OCI-LY7 (cell line): Measurements from ENCODE around the gene MCM9. TPM values are rescaled to one million over a fixed set of nuclear protein-coding genes. Genes with fewer than 3 reads are reported as not detected.
A peak's percentile ranks its signal among the peaks of the same experiment; 100 is the strongest.

Source experiments
- BruUV-seq: library from RNA; stranded (reverse); fragments of 400-500 nt; replicated peaks from 2 replicates; lab custom pipeline; 2021; lab: Mats Ljungman, UMichigan
- CTCF ChIA-PET: fragments of 300-600 bp; sonication (Branson Sonifier 250); formaldehyde crosslinking; loops from one replicate; lab custom pipeline; 2022; ENCODE audit warnings: antibody characterized with exemption; ENCODE audit not compliant: unreplicated experiment; lab: Charles Lee
- POLR2A ChIA-PET: fragments of 300-600 bp; sonication (Branson Sonifier 250); formaldehyde crosslinking; loops from one replicate; lab custom pipeline; 2022; ENCODE audit warnings: antibody characterized with exemption; lab: Charles Lee
- DNase-seq: peaks from one replicate; pipeline ENCODE4 v3.0.0-alpha.2; 2015; ENCODE audit warnings: low spot score
- H2AFZ ChIP-seq: fragments of 200-600 bp; sonication (generic), shearing (Covaris generic); 2 replicates; pipeline ENCODE4 v1.6.1; 2014; ENCODE audit warnings: mild to moderate bottlenecking, antibody characterized with exemption, low read length, moderate library complexity
- H3K27ac ChIP-seq: fragments of 200-600 bp; sonication (generic); 2 replicates; pipeline ENCODE4 v1.5.1; 2014; ENCODE audit warnings: mixed run types, low read depth, mild to moderate bottlenecking, moderate library complexity, low read length, inconsistent platforms; ENCODE audit not compliant: poor library complexity, severe bottlenecking
- H3K36me3 ChIP-seq: fragments of 200-600 bp; sonication (generic); 2 replicates; pipeline ENCODE4 v1.6.1; 2014; ENCODE audit warnings: mild to moderate bottlenecking, antibody characterized with exemption, low read length, moderate library complexity, mixed read lengths; ENCODE audit not compliant: insufficient read depth
- H3K4me1 ChIP-seq: fragments of 200-600 bp; sonication (generic); 2 replicates; pipeline ENCODE4 v1.5.1; 2014; ENCODE audit warnings: mild to moderate bottlenecking, low read length; ENCODE audit not compliant: insufficient read depth, poor library complexity, severe bottlenecking
- H3K4me2 ChIP-seq: fragments of 200-600 bp; sonication (generic); 2 replicates; pipeline ENCODE4 v1.6.1; 2014; ENCODE audit warnings: mild to moderate bottlenecking, low read length
- H3K4me3 ChIP-seq: fragments of 200-600 bp; sonication (generic); 2 replicates; pipeline ENCODE4 v1.5.1; 2014; ENCODE audit warnings: mild to moderate bottlenecking, low read depth, low read length; ENCODE audit not compliant: poor library complexity, severe bottlenecking
- H3K79me2 ChIP-seq: fragments of 200-600 bp; sonication (generic); 2 replicates; pipeline ENCODE4 v1.6.1; 2016; ENCODE audit warnings: low read depth, mild to moderate bottlenecking, low read length, moderate library complexity, mixed read lengths; ENCODE audit not compliant: insufficient read depth
- H3K9me2 ChIP-seq: fragments of 200-600 bp; sonication (generic); 2 replicates; pipeline ENCODE4 v1.6.1; 2016; ENCODE audit warnings: mild to moderate bottlenecking, low read length, mixed read lengths; ENCODE audit not compliant: insufficient read depth
- H3K9me3 ChIP-seq: fragments of 200-600 bp; sonication (generic); 2 replicates; pipeline ENCODE4 v1.6.1; 2014; ENCODE audit warnings: mild to moderate bottlenecking, mixed run types, low read length, mixed read lengths
- H4K20me1 ChIP-seq: fragments of 200-600 bp; sonication (generic); 2 replicates; pipeline ENCODE4 v1.6.1; 2014; ENCODE audit warnings: mild to moderate bottlenecking, antibody characterized with exemption, low read length, moderate library complexity, mixed read lengths; ENCODE audit not compliant: insufficient read depth
- EZH2phosphoT487 ChIP-seq: fragments of 200-600 bp; sonication (generic); IDR thresholded peaks from 2 replicates; pipeline ENCODE4 v1.6.1; 2018; ENCODE audit warnings: low read depth, borderline replicate concordance, mild to moderate bottlenecking, mixed run types, antibody characterized with exemption, low read length, moderate library complexity, mixed read lengths
- intact Hi-C: fragments of 100-400 bp; cut with micrococcal nuclease; formaldehyde crosslinking; loops from one replicate; pipeline ENCODE4 v1.10.0; 2022; ENCODE audit not compliant: unreplicated experiment
- total RNA-seq, 2 experiments: library from RNA; depleted of rRNA in 1 of 2; stranded (reverse); fragments of >200 nt in 1 of 2; shearing (Covaris generic) in 1 of 2; gene quantifications; 2 replicates each; pipeline ENCODE4 v1.2.3, GENCODE V29; 2014 to 2022
- TF ChIP-seq, protein P1 (sequence below): fragments of 200-600 bp; sonication (generic); conservative IDR thresholded peaks from 2 replicates; pipeline ENCODE4 v1.5.1; 2014; ENCODE audit warnings: mild to moderate bottlenecking, antibody characterized with exemption, low read length, moderate library complexity, mixed read lengths

Gene MCM9
- total RNA-seq, 2 experiments from 2014 or later: 17.4 to 18.8 TPM

DNA sequence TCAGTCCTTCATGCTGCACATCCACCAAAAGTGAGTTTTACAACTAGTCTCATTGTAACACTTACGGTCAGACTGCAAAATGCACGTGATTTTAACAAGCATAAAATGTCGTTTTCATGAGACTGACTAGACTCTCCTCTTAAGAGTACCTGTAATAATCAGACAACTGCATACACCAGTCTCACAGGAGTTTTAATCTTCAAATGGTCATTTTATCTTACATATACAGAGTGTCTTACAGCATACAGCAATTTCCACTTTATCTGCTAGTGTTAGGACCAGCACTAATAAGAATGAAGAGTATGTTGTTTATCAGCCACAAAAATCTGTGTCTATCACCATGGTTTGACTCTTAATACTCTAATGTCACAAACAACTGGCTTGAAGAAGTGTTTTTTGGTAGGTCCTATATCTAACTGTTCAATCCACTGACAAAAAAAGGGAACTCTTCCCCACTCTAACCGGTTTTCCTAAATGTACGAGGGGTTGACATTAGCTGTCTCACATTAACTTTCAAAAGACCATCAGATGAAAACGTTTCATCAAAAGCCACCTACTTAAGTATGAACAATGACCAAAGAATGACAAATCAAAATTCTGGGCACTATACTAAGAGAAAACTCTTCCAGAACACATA is 42.5 kb downstream of the MCM9 start:
- BruUV-seq: no TSS peak
- H2AFZ ChIP-seq: peak overlapping the region; percentile 71; the same call in 1 of the 2 replicates
- H3K36me3 ChIP-seq: peaks cover 17% of the 10 kb centered on the region
- no peaks in the 10 kb centered on the region for H3K9me2 ChIP-seq
- H4K20me1 ChIP-seq: no peaks in the 10 kb centered on the region
- DNase-seq: peak; percentile 45
- intact Hi-C loops: loop anchor here (2.0 to 10.0 kb wide), 3 partner anchors 85 to 552 kb away; partner anchors contain the start of gene MAN1A1
- POLR2A ChIA-PET: interaction anchor here (0.6 to 9.3 kb wide), 5 partner anchors 10 to 208 kb away, joined by 3 to 88 read pairs (median 3); partner anchors contain the start of gene MCM9
- H3K4me2 ChIP-seq: peak overlapping the region; percentile 99
- CTCF ChIA-PET: interaction anchor here (1.0 kb wide), 1 partner anchor 11 kb away, joined by 4 read pairs; no protein-coding TSS in a partner anchor
- H3K27ac ChIP-seq: peak overlapping the region; percentile 89
- peaks cover 62% of the 10 kb centered on the region for H3K79me2 ChIP-seq
- TF ChIP-seq EZH2phosphoT487: no peak
- TF ChIP-seq, protein P1, sequence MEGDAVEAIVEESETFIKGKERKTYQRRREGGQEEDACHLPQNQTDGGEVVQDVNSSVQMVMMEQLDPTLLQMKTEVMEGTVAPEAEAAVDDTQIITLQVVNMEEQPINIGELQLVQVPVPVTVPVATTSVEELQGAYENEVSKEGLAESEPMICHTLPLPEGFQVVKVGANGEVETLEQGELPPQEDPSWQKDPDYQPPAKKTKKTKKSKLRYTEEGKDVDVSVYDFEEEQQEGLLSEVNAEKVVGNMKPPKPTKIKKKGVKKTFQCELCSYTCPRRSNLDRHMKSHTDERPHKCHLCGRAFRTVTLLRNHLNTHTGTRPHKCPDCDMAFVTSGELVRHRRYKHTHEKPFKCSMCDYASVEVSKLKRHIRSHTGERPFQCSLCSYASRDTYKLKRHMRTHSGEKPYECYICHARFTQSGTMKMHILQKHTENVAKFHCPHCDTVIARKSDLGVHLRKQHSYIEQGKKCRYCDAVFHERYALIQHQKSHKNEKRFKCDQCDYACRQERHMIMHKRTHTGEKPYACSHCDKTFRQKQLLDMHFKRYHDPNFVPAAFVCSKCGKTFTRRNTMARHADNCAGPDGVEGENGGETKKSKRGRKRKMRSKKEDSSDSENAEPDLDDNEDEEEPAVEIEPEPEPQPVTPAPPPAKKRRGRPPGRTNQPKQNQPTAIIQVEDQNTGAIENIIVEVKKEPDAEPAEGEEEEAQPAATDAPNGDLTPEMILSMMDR: no peak
- H3K4me3 ChIP-seq: peak overlapping the region; percentile 80
- H3K4me1 ChIP-seq: peaks cover 49% of the 10 kb centered on the region
- no peaks in the 10 kb centered on the region for H3K9me3 ChIP-seq

- POLR2A ChIA-PET: interaction anchor here (0.5 to 9.3 kb wide), 12 partner anchors 9 to 457 kb away, joined by 3 to 88 read pairs (median 3); partner anchors contain the start of gene MCM9
Observed at GRCh38 chr6:118890997-118891790, 43.8 kb downstream of the MCM9 start.

More at GRCh38 chr6:118890997-118891790, 43.8 kb downstream of the MCM9 start:
- CTCF ChIA-PET: interaction anchor here (0.5 to 1.2 kb wide), 2 partner anchors 10 to 57 kb away, joined by 3 to 6 read pairs; no protein-coding TSS in a partner anchor
- Histone ChIP-seq H3K4me2 (peak overlapping the region; percentile 99), H3K4me3 (peak overlapping the region; percentile 80), H3K4me1 (peaks cover 45% of the 10 kb centered on the region), H3K36me3 (peaks cover 7% of the 10 kb centered on the region), H2AFZ (peak overlapping the region; percentile 71; the same call in 1 of the 2 replicates), H4K20me1 (no peaks in the 10 kb centered on the region), H3K9me3 (no peaks in the 10 kb centered on the region), H3K79me2 (peaks cover 49% of the 10 kb centered on the region), H3K9me2 (no peaks in the 10 kb centered on the region), H3K27ac (peak overlapping the region; percentile 89)
- TF ChIP-seq EZH2phosphoT487: no peak
- TF ChIP-seq, protein P1: no peak
- no TSS peak for BruUV-seq
- peak; percentile 83 for DNase-seq
- intact Hi-C loops: loop anchor here (5.0 to 10.0 kb wide), 2 partner anchors 84 to 554 kb away; no protein-coding TSS in a partner anchor
